GM12891 (cell line): ENCODE data around the gene RTTN.

ENCODE experiments used
- PAX5 ChIP-seq: IDR thresholded peaks from 2 replicates; pipeline ENCODE4 v1.6.1; 2011; ENCODE audit warnings: low read length, moderate library complexity, mild to moderate bottlenecking; ENCODE audit not compliant: insufficient read depth, severe bottlenecking
- POLR2A ChIP-seq: IDR thresholded peaks from 2 replicates; pipeline ENCODE4 v1.6.1; 2011; ENCODE audit warnings: low read depth, low read length, control low read depth
- POLR2AphosphoS5 ChIP-seq: IDR thresholded peaks from 2 replicates; pipeline ENCODE4 v1.6.1; 2011; ENCODE audit warnings: low read depth, low read length, control low read depth
- TAF1 ChIP-seq: IDR thresholded peaks from 2 replicates; pipeline ENCODE4 v1.6.1; 2011; ENCODE audit warnings: low read depth, low read length, control low read depth

GRCh38 chr18:70024093-70024492, 181.4 kb downstream of the RTTN start:
- TF ChIP-seq POLR2A (no peak), POLR2AphosphoS5 (no peak), PAX5 (no peak), TAF1 (no peak)
